GM21786 (cell line): ENCODE results near the gene DHRS13.
"Not testable (repeated sequence)": the region's sequence is repeated elsewhere in the genome, so short reads cannot be mapped to it uniquely, and the experiment has no call there.

Experiments used
- ATAC-seq: cut with Tn5 transposase; IDR thresholded peaks from one replicate; pipeline ENCODE4 v1.9.1; 2021; ENCODE audit not compliant: unreplicated experiment

The DHRS13 gene

GRCh38 chr17:28937044-28937729, 34.3 kb upstream of the DHRS13 start:
- ATAC-seq, result no peak

GRCh38 chr17:28935744-28936460, 33.0 kb upstream of the DHRS13 start:
- no peak for ATAC-seq

GRCh38 chr17:28934508-28934907, 31.6 kb upstream of the DHRS13 start:
- not testable (repeated sequence) for ATAC-seq

- no peak for ATAC-seq
Measured at GRCh38 chr17:28929787-28930186, 26.9 kb upstream of the DHRS13 start.

GRCh38 chr17:28928061-28928460, 25.2 kb upstream of the DHRS13 start:
- no peak for ATAC-seq

GRCh38 chr17:28926786-28927185, 23.9 kb upstream of the DHRS13 start:
- ATAC-seq, result no peak

GRCh38 chr17:28926366-28926765, 23.5 kb upstream of the DHRS13 start:
- no peak for ATAC-seq

- no peak for ATAC-seq
Measured at GRCh38 chr17:28925912-28926365, 23.1 kb upstream of the DHRS13 start.

- no peak for ATAC-seq
Measured at GRCh38 chr17:28920201-28920600, 17.3 kb upstream of the DHRS13 start.

- ATAC-seq, result no peak
Measured at GRCh38 chr17:28918295-28918694, 15.4 kb upstream of the DHRS13 start.

- ATAC-seq, result no peak
Measured at GRCh38 chr17:28917465-28917864, 14.6 kb upstream of the DHRS13 start.

- no peak for ATAC-seq
Measured at GRCh38 chr17:28917029-28917428, 14.2 kb upstream of the DHRS13 start.

- ATAC-seq, result no peak
Measured at GRCh38 chr17:28916302-28916934, 13.5 kb upstream of the DHRS13 start.

GRCh38 chr17:28912938-28913333, 10.1 kb upstream of the DHRS13 start:
- no peak for ATAC-seq

- no peak for ATAC-seq
Measured at GRCh38 chr17:28912281-28912937, 9.5 kb upstream of the DHRS13 start.

GRCh38 chr17:28911411-28912045, 8.6 kb upstream of the DHRS13 start:
- no peak for ATAC-seq

- no peak for ATAC-seq
Measured at GRCh38 chr17:28910534-28910933, 7.7 kb upstream of the DHRS13 start.

- ATAC-seq, result no peak
Measured at GRCh38 chr17:28908640-28909167, 5.8 kb upstream of the DHRS13 start.

- no peak for ATAC-seq
Measured at GRCh38 chr17:28907709-28908475, 5.0 kb upstream of the DHRS13 start.
